Panc1 (cell line): ENCODE measurements around the gene FBXO17. TPM values are rescaled to one million over a fixed set of nuclear protein-coding genes. Genes with fewer than 3 reads are reported as not detected.

Experiments used
- ATAC-seq: fragments of 200-7000 bp; cut with Tn5 transposase; 2 replicates; pipeline ENCODE4 v1.9.1; 2020; ENCODE audit warnings: mild to moderate bottlenecking, moderate library complexity
- BruUV-seq: library from RNA; stranded (reverse); fragments of 400-500 nt; replicated peaks from 2 replicates; lab custom pipeline; 2021; lab: Mats Ljungman, UMichigan
- CTCF ChIA-PET: fragments of 300-600 bp; sonication (Branson Sonifier 250); formaldehyde crosslinking; loops from one replicate; lab custom pipeline; 2022; ENCODE audit warnings: antibody characterized with exemption; lab: Charles Lee
- POLR2A ChIA-PET: fragments of 300-600 bp; sonication (Branson Sonifier 250); formaldehyde crosslinking; loops from one replicate; lab custom pipeline; 2022; ENCODE audit warnings: antibody characterized with exemption; lab: Charles Lee
- DNase-seq: peaks from one replicate; pipeline ENCODE4 v3.0.0-alpha.2; 2010; ENCODE audit warnings: low read depth, low spot score
- H3K27ac ChIP-seq: 2 replicates; pipeline ENCODE4 v1.5.1; 2011; ENCODE audit warnings: mild to moderate bottlenecking, low read length, inconsistent platforms
- H3K27me3 ChIP-seq: fragments of 200-500 bp; sonication (Bioruptor generic); 2 replicates; pipeline ENCODE4 v1.6.0; 2014; ENCODE audit warnings: low read length, inconsistent platforms; ENCODE audit not compliant: control insufficient read depth, insufficient read depth
- H3K36me3 ChIP-seq: fragments of 200-500 bp; sonication (Bioruptor generic); 2 replicates; pipeline ENCODE4 v1.5.1; 2014; ENCODE audit warnings: inconsistent platforms, mild to moderate bottlenecking, low read length, moderate library complexity; ENCODE audit not compliant: control insufficient read depth, insufficient read depth
- H3K4me1 ChIP-seq: 2 replicates; pipeline ENCODE4 v1.5.1; 2011; ENCODE audit warnings: inconsistent platforms, mild to moderate bottlenecking, low read length, moderate library complexity; ENCODE audit not compliant: control insufficient read depth, insufficient read depth
- H3K4me3 ChIP-seq, 2 experiments: 2 replicates each; pipeline ENCODE4 v1.5.1; 2011 to 2012; ENCODE audit warnings: low read depth in 2 of 2, low read length in 2 of 2, mild to moderate bottlenecking in 2 of 2, inconsistent platforms in 1 of 2, moderate library complexity in 1 of 2
- H3K9me3 ChIP-seq: fragments of 200-500 bp; sonication (Bioruptor generic); 2 replicates; pipeline ENCODE4 v1.5.1; 2014; ENCODE audit warnings: low read depth, mild to moderate bottlenecking, inconsistent platforms, low read length, moderate library complexity; ENCODE audit not compliant: control insufficient read depth, insufficient read depth
- POLR2AphosphoS5 ChIP-seq: IDR thresholded peaks from 2 replicates; pipeline ENCODE4 v1.6.1; 2012; ENCODE audit warnings: mild to moderate bottlenecking, low read depth, low read length, moderate library complexity
- SIN3A ChIP-seq: IDR thresholded peaks from 2 replicates; pipeline ENCODE4 v1.6.1; 2012; ENCODE audit warnings: low read depth, mild to moderate bottlenecking, low read length, moderate library complexity, borderline replicate concordance; ENCODE audit not compliant: insufficient read depth
- TCF7L2 ChIP-seq: IDR thresholded peaks from 2 replicates; pipeline ENCODE4 v1.6.1; 2011; ENCODE audit warnings: mild to moderate bottlenecking, low read depth, low read length, inconsistent platforms
- in situ Hi-C: cut with HindIII; loops from 2 replicates; pipeline ENCODE4 v1.10.0; 2016; ENCODE audit warnings: low sequenced_read_pairs, low pct_unique_long_range_greater_than_20kb
- intact Hi-C: fragments of 100-400 bp; cut with micrococcal nuclease; formaldehyde crosslinking; loops from one replicate; pipeline ENCODE4 v1.10.0; 2022; ENCODE audit not compliant: unreplicated experiment
- total RNA-seq: library from RNA; stranded (reverse); gene quantifications from one replicate; pipeline ENCODE4 v1.2.1, GENCODE V29; 2021; ENCODE audit not compliant: unreplicated experiment
- TF ChIP-seq, protein P1 (sequence below), 2 experiments: IDR thresholded peaks; 2 replicates each; pipeline ENCODE4 v1.6.1; 2011 to 2012; ENCODE audit warnings: low read depth in 2 of 2, control low read depth in 1 of 2, low read length in 1 of 2, mild to moderate bottlenecking in 1 of 2, moderate library complexity in 1 of 2; ENCODE audit not compliant: insufficient read depth in 1 of 2
- TF ChIP-seq, protein P2 (sequence below): fragments of 450-650 bp; IDR thresholded peaks from 2 replicates; pipeline ENCODE4 v1.5.1; 2017; ENCODE audit warnings: mild to moderate bottlenecking

Gene FBXO17
- total RNA-seq, 1 experiment from 2014 or later, result 411 TPM

DNA sequence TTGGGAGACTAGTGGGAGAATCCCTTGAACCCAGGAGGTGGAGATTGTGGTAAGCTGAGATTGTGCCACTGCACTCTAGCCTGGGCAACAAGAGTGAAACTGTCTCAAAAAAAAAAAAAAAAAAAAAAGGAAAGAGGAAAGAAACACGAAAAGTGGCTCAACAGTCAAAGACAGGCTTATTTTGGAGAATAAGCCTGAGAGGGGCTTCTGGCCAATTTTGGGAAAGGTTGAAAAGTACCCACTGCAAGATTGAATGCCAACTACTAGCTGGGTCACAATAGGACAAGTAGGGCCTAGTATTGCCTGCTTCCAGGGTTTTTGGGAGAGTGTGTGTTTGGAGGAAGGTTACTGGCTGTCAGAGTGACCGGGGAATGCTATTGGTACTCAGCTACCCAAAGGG is 17.2 kb downstream of the FBXO17 start:
- Histone ChIP-seq H3K27ac (no peak overlapping the region), H3K4me3 (no peak overlapping the region), H3K27me3 (no peaks in the 10 kb centered on the region), H3K36me3 (no peaks in the 10 kb centered on the region), H3K4me1 (peaks cover 7% of the 10 kb centered on the region), H3K9me3 (no peaks in the 10 kb centered on the region)
- BruUV-seq, result no TSS peak
- ChIA-PET CTCF (interaction anchor here (0.6 to 0.7 kb wide), 2 partner anchors 14 to 124 kb away, joined by 3 to 5 read pairs; no protein-coding TSS in a partner anchor), POLR2A (interaction anchor here (0.9 kb wide), 1 partner anchor 154 kb away, joined by 10 read pairs; no protein-coding TSS in a partner anchor)
- TF ChIP-seq, protein P1, sequence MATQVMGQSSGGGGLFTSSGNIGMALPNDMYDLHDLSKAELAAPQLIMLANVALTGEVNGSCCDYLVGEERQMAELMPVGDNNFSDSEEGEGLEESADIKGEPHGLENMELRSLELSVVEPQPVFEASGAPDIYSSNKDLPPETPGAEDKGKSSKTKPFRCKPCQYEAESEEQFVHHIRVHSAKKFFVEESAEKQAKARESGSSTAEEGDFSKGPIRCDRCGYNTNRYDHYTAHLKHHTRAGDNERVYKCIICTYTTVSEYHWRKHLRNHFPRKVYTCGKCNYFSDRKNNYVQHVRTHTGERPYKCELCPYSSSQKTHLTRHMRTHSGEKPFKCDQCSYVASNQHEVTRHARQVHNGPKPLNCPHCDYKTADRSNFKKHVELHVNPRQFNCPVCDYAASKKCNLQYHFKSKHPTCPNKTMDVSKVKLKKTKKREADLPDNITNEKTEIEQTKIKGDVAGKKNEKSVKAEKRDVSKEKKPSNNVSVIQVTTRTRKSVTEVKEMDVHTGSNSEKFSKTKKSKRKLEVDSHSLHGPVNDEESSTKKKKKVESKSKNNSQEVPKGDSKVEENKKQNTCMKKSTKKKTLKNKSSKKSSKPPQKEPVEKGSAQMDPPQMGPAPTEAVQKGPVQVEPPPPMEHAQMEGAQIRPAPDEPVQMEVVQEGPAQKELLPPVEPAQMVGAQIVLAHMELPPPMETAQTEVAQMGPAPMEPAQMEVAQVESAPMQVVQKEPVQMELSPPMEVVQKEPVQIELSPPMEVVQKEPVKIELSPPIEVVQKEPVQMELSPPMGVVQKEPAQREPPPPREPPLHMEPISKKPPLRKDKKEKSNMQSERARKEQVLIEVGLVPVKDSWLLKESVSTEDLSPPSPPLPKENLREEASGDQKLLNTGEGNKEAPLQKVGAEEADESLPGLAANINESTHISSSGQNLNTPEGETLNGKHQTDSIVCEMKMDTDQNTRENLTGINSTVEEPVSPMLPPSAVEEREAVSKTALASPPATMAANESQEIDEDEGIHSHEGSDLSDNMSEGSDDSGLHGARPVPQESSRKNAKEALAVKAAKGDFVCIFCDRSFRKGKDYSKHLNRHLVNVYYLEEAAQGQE (IDR thresholded peaks at IDR 0.05; ENCODE audit: insufficient read depth in 1 of 2, low read depth in 2 of 2, low read length in 1 of 2), result no peak
- TF ChIP-seq, protein P2, sequence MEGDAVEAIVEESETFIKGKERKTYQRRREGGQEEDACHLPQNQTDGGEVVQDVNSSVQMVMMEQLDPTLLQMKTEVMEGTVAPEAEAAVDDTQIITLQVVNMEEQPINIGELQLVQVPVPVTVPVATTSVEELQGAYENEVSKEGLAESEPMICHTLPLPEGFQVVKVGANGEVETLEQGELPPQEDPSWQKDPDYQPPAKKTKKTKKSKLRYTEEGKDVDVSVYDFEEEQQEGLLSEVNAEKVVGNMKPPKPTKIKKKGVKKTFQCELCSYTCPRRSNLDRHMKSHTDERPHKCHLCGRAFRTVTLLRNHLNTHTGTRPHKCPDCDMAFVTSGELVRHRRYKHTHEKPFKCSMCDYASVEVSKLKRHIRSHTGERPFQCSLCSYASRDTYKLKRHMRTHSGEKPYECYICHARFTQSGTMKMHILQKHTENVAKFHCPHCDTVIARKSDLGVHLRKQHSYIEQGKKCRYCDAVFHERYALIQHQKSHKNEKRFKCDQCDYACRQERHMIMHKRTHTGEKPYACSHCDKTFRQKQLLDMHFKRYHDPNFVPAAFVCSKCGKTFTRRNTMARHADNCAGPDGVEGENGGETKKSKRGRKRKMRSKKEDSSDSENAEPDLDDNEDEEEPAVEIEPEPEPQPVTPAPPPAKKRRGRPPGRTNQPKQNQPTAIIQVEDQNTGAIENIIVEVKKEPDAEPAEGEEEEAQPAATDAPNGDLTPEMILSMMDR, result no peak
- 0 out of 2 replicates have a peak, but pooled peaks have one; percentile 60 for TF ChIP-seq POLR2AphosphoS5
- intact Hi-C loops, result no loop called here
- no peak for DNase-seq
- in situ Hi-C loops, result no loop called here
- ATAC-seq, result no peak

DNA sequence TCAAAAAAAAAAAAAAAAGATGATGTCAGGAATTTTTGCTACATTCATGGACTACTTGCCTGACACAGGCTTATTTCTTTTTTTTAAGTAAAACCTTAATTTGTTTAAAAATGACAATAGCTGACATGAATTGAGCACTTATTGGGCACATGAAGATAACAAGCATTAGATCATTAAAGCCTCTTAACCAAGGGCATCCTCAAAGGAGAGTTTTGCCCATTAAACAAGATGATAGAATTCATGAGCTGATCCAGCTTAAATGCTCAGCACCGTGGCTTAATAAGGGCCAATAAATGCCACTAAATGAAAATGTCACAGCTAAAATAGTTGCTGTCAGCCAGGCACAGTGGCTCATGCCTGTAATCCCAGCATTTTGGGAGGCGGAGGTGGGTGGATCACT is 19.3 kb downstream of the FBXO17 start:
- TF ChIP-seq SIN3A (no peak), TCF7L2 (no peak), POLR2AphosphoS5 (no peak)
- TF ChIP-seq, protein P1 (IDR thresholded peaks at IDR 0.05; ENCODE audit: insufficient read depth in 1 of 2, low read depth in 2 of 2, low read length in 1 of 2), result no peak
- TF ChIP-seq, protein P2, result no peak
- Histone ChIP-seq H3K4me3 (no peak overlapping the region), H3K36me3 (no peaks in the 10 kb centered on the region), H3K27ac (no peak overlapping the region), H3K9me3 (no peaks in the 10 kb centered on the region), H3K27me3 (no peaks in the 10 kb centered on the region), H3K4me1 (no peaks in the 10 kb centered on the region)
- in situ Hi-C loops, result no loop called here
- POLR2A ChIA-PET, result interaction anchor here (0.5 to 0.7 kb wide), 2 partner anchors 12 to 23 kb away, joined by 3 read pairs; no protein-coding TSS in a partner anchor
- no peak for DNase-seq
- no TSS peak for BruUV-seq
- CTCF ChIA-PET, result interaction anchor here (0.6 to 1.5 kb wide), 7 partner anchors 14 to 1202 kb away, joined by 3 to 14 read pairs (median 4); partner anchors contain the start of gene FBXO17
- intact Hi-C loops, result no loop called here
- no peak for ATAC-seq
